Measurements from ENCODE around the gene NHS. TPM values are rescaled to one million over a fixed set of nuclear protein-coding genes. Genes with fewer than 3 reads are reported as not detected.

The NHS gene
- total and polyA plus RNA-seq, 4 experiments from 2014 or later = 0.09 to 0.67 TPM; not detected in 2

- Mint-ChIP-seq H3K4me3 (peak overlapping the region; percentile 83 to 97 (median 90)), H3K27me3 (peaks cover 0 to 3% of the 10 kb centered on the region in 2 donors), H3K4me1 (peaks cover 11 to 33% (median 21%) of the 10 kb centered on the region in 4 donors), H3K36me3 (peaks cover 0 to 3% of the 10 kb centered on the region in 2 donors), H3K27ac (peak overlapping the region; percentile 81 to 98 (median 90)), H3K9me3 (peaks cover 0 to 4% (median 0%) of the 10 kb centered on the region in 8 donors)
- DNase-seq = peak in 1 of 5 donors; percentile 2
- ChIA-PET POLR2A (ENCODE audit: partially characterized antibody) (no interaction called here), CTCF (ENCODE audit: partially characterized antibody) (no interaction called here)
- H3K36me3 ChIP-seq (ENCODE audit: insufficient read depth, low read length) = no peaks in the 10 kb centered on the region
- intact Hi-C loops (cut with micrococcal nuclease) = loop anchor here (5.0 to 10.0 kb wide), 3 partner anchors 936 to 1882 kb away; partner anchors contain the start of genes AP1S2, PHKA2 and RS1
- no peaks in the 10 kb centered on the region for H3K9me3 ChIP-seq (ENCODE audit: control insufficient read depth in 1 of 2, low read length in 2 of 2)
- peak overlapping the region in 1 of 2 donors; percentile 50 for H3K4me3 ChIP-seq (ENCODE audit: low read length in 2 of 2)
- H3K27me3 ChIP-seq (ENCODE audit: insufficient read depth, low read length) = no peaks in the 10 kb centered on the region
- H3K4me1 ChIP-seq (ENCODE audit: insufficient read depth, low read length) = peaks cover 15% of the 10 kb centered on the region
- H3K27ac ChIP-seq (ENCODE audit: low read depth, low read length) = peak overlapping the region; percentile 51
Measured at GRCh38 chrX:17736478-17736855, 361.5 kb downstream of the NHS start.

- H3K4me1 Mint-ChIP-seq = peaks cover 11 to 33% (median 22%) of the 10 kb centered on the region in 4 donors
- POLR2A ChIA-PET (ENCODE audit: partially characterized antibody) = interaction anchor here (0.8 kb wide), 1 partner anchor 83 kb away, joined by 3 read pairs; no protein-coding TSS in a partner anchor
- H3K36me3 ChIP-seq (ENCODE audit: insufficient read depth, low read length) = no peaks in the 10 kb centered on the region
- H3K27ac Mint-ChIP-seq = peak within 1 kb of the TSS; percentile 86 to 98 (median 90)
- intact Hi-C loops (cut with micrococcal nuclease) = loop anchor here (1.0 to 10.0 kb wide), 5 partner anchors 688 to 1882 kb away; partner anchors contain the start of genes AP1S2, CDKL5, PDHA1 and PHKA2
- peak within 1 kb of the TSS; percentile 73 for H3K27ac ChIP-seq (ENCODE audit: low read depth, low read length)
- H3K4me1 ChIP-seq (ENCODE audit: insufficient read depth, low read length) = peaks cover 15% of the 10 kb centered on the region
- DNase-seq = peak; percentile 78 to 90 (median 82)
- peaks cover 0 to 3% of the 10 kb centered on the region in 2 donors for H3K36me3 Mint-ChIP-seq
- peak within 1 kb of the TSS; percentile 86 to 97 (median 90) for H3K4me3 Mint-ChIP-seq
- H3K4me3 ChIP-seq (ENCODE audit: low read length in 2 of 2) = peak within 1 kb of the TSS in 1 of 2 donors; percentile 50
- CTCF ChIA-PET (ENCODE audit: partially characterized antibody) = no interaction called here
- H3K27me3 Mint-ChIP-seq = peaks cover 0 to 3% of the 10 kb centered on the region in 2 donors
- peaks cover 0 to 1% (median 0%) of the 10 kb centered on the region in 8 donors for H3K9me3 Mint-ChIP-seq
- no peaks in the 10 kb centered on the region for H3K9me3 ChIP-seq (ENCODE audit: control insufficient read depth in 1 of 2, low read length in 2 of 2)
- no peaks in the 10 kb centered on the region for H3K27me3 ChIP-seq (ENCODE audit: insufficient read depth, low read length)
Measured at GRCh38 chrX:17736856-17737709, 362.1 kb downstream of the NHS start, which contains the start of gene SCML1. SCML1 (plus strand) TSS chrX:17737493; CDS start chrX:17744187, 6,694 bp downstream.

- Histone ChIP-seq H3K9me3 (ENCODE audit: control insufficient read depth in 1 of 2, low read length in 2 of 2) (no peaks in the 10 kb centered on the region), H3K36me3 (ENCODE audit: insufficient read depth, low read length) (no peaks in the 10 kb centered on the region), H3K27me3 (ENCODE audit: insufficient read depth, low read length) (no peaks in the 10 kb centered on the region), H3K4me1 (ENCODE audit: insufficient read depth, low read length) (peaks cover 15% of the 10 kb centered on the region), H3K4me3 (ENCODE audit: low read length in 2 of 2) (peak overlapping the region in 1 of 2 donors; percentile 49), H3K27ac (ENCODE audit: low read depth, low read length) (peak overlapping the region; percentile 73)
- DNase-seq = no peak
- Mint-ChIP-seq H3K4me1 (peaks cover 11 to 33% (median 23%) of the 10 kb centered on the region in 4 donors), H3K27me3 (peaks cover 0 to 3% of the 10 kb centered on the region in 2 donors), H3K36me3 (peaks cover 0 to 3% of the 10 kb centered on the region in 2 donors), H3K4me3 (peak overlapping the region; percentile 86 to 97 (median 90)), H3K27ac (peak overlapping the region; percentile 86 to 98 (median 90)), H3K9me3 (peaks cover 0 to 1% (median 0%) of the 10 kb centered on the region in 8 donors)
- ChIA-PET CTCF (ENCODE audit: partially characterized antibody) (no interaction called here), POLR2A (ENCODE audit: partially characterized antibody) (interaction anchor here (0.8 kb wide), 1 partner anchor 83 kb away, joined by 3 read pairs; no protein-coding TSS in a partner anchor)
- intact Hi-C loops (cut with micrococcal nuclease) = loop anchor here (1.0 to 10.0 kb wide), 5 partner anchors 688 to 1883 kb away; partner anchors contain the start of genes AP1S2, CDKL5, PDHA1 and PHKA2
Measured at GRCh38 chrX:17737710-17737985, 362.6 kb downstream of the NHS start.

- intact Hi-C loops (cut with micrococcal nuclease) = loop anchor here (1.0 to 10.0 kb wide), 5 partner anchors 687 to 1883 kb away; partner anchors contain the start of genes AP1S2, CDKL5, PDHA1 and PHKA2
- H3K4me3 ChIP-seq (ENCODE audit: low read length in 2 of 2) = peak overlapping the region in 1 of 2 donors; percentile 49
- no peaks in the 10 kb centered on the region for H3K27me3 ChIP-seq (ENCODE audit: insufficient read depth, low read length)
- Mint-ChIP-seq H3K4me1 (peaks cover 11 to 33% (median 24%) of the 10 kb centered on the region in 4 donors), H3K27me3 (peaks cover 0 to 3% of the 10 kb centered on the region in 2 donors), H3K4me3 (peak overlapping the region; percentile 86 to 97 (median 90)), H3K9me3 (peaks cover 0 to 1% (median 0%) of the 10 kb centered on the region in 8 donors), H3K36me3 (peaks cover 0 to 3% of the 10 kb centered on the region in 2 donors), H3K27ac (peak overlapping the region; percentile 86 to 98 (median 90))
- H3K9me3 ChIP-seq (ENCODE audit: control insufficient read depth in 1 of 2, low read length in 2 of 2) = no peaks in the 10 kb centered on the region
- peaks cover 15% of the 10 kb centered on the region for H3K4me1 ChIP-seq (ENCODE audit: insufficient read depth, low read length)
- ChIA-PET POLR2A (ENCODE audit: partially characterized antibody) (interaction anchor here (1.1 kb wide), 1 partner anchor 83 kb away, joined by 3 read pairs; no protein-coding TSS in a partner anchor), CTCF (ENCODE audit: partially characterized antibody) (no interaction called here)
- H3K36me3 ChIP-seq (ENCODE audit: insufficient read depth, low read length) = no peaks in the 10 kb centered on the region
- peak; percentile 68 to 82 (median 71) for DNase-seq
- H3K27ac ChIP-seq (ENCODE audit: low read depth, low read length) = peak overlapping the region; percentile 73
Measured at GRCh38 chrX:17737986-17738713, 363.1 kb downstream of the NHS start.

- intact Hi-C loops (cut with micrococcal nuclease) = loop anchor here (5.0 to 10.0 kb wide), 3 partner anchors 933 to 1884 kb away; partner anchors contain the start of genes AP1S2, PHKA2 and RS1
- peak in 1 of 5 donors; percentile 4 for DNase-seq
Measured at GRCh38 chrX:17738737-17739535, 363.9 kb downstream of the NHS start.

More at GRCh38 chrX:17738737-17739535, 363.9 kb downstream of the NHS start:
- Histone ChIP-seq H3K9me3 (ENCODE audit: control insufficient read depth in 1 of 2, low read length in 2 of 2) (no peaks in the 10 kb centered on the region), H3K27me3 (ENCODE audit: insufficient read depth, low read length) (no peaks in the 10 kb centered on the region), H3K27ac (ENCODE audit: low read depth, low read length) (no peak overlapping the region), H3K36me3 (ENCODE audit: insufficient read depth, low read length) (no peaks in the 10 kb centered on the region), H3K4me1 (ENCODE audit: insufficient read depth, low read length) (peaks cover 15% of the 10 kb centered on the region), H3K4me3 (ENCODE audit: low read length in 2 of 2) (peak overlapping the region in 1 of 2 donors; percentile 49)
- H3K9me3 Mint-ChIP-seq = peaks cover 0 to 1% (median 0%) of the 10 kb centered on the region in 8 donors
- ChIA-PET CTCF (ENCODE audit: partially characterized antibody) (no interaction called here), POLR2A (ENCODE audit: partially characterized antibody) (interaction anchor here (1.1 kb wide), 1 partner anchor 84 kb away, joined by 3 read pairs; no protein-coding TSS in a partner anchor)
- H3K4me1 Mint-ChIP-seq = peaks cover 11 to 33% (median 24%) of the 10 kb centered on the region in 4 donors
- peaks cover 0 to 3% of the 10 kb centered on the region in 2 donors for H3K36me3 Mint-ChIP-seq
- peaks cover 0 to 3% of the 10 kb centered on the region in 2 donors for H3K27me3 Mint-ChIP-seq
- peak overlapping the region; percentile 86 to 97 (median 90) for H3K4me3 Mint-ChIP-seq
- peak overlapping the region; percentile 83 to 98 (median 90) for H3K27ac Mint-ChIP-seq

Measured in CD4-positive, alpha-beta memory T cell (primary cell).